ENCODE measurements around the gene SEC24C. TPM values are rescaled to one million over a fixed set of nuclear protein-coding genes. Genes with fewer than 3 reads are reported as not detected.

Gene SEC24C
- total and polyA plus RNA-seq, 2 of the 13 experiments (the other 11 are each of a cell fraction or from before 2014, with no cell fraction given), result 63.1 to 66.4 TPM

DNA sequence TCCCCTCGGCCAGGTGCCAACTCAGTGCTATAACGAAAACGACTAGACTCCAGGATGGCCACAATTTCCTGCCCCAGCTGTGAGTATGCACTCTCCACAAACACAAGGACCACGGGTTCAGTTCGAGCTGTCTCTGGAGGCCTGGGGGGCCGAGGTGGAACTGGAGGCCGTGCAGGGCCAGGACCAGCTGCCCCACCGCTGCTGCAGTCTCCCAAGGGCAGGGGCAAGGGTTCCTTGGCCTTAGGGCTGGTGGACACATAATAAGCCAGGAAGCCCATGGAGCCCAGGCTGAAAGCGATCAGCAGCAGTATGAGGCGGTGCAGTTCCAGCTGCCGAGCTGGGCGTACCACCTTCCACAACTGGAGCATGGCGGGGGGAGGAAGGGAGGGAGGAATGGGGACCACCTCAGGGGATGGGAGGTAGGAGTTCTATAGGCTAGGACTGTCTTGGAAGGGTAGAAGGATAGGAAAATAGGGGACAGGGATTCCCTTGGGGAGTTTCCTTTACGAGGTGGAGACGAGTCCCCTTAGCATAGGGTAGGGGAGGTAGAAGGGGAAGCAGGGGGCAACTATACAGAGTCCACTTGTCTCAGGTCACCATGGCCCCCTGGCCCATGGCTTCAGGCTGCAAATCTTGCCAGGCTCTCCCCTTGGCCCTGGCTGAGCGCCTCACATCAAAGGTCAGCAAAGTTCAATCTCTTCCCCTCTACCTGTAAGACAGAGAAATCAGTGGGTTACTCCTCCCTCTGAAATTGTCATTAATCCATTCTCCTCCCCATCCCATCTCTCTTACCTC, 64.0 kb downstream of the SEC24C start:
- Histone ChIP-seq H3K36me3 (replicated peaks in 1 of 2; ENCODE audit: control insufficient read depth in 1 of 2, insufficient read depth in 2 of 2, low read length in 2 of 2) (peaks cover 18 to 42% of the 10 kb centered on the region in 2 experiments), H3K4me1 (ENCODE audit: insufficient read depth, low read length) (peaks cover 21% of the 10 kb centered on the region), H3K9ac (ENCODE audit: insufficient read depth, low read depth, low read length) (no peak overlapping the region), H3K27me3 (ENCODE audit: control insufficient read depth in 1 of 2, insufficient read depth in 2 of 2, low read length in 2 of 2) (no peaks in the 10 kb centered on the region; a peak in 1 of 5 replicates), H3K4me3 (replicated peaks in 1 of 3; ENCODE audit: insufficient read depth in 1 of 3, low read depth in 2 of 3, low read length in 3 of 3) (no peak overlapping the region), H3K27ac (ENCODE audit: extremely low read length, insufficient read depth, low read length) (no peak overlapping the region), H4K20me1 (ENCODE audit: insufficient read depth, low read length) (no peaks in the 10 kb centered on the region), H2AFZ (ENCODE audit: low read length) (no peak overlapping the region), H3K79me2 (ENCODE audit: insufficient read depth, low read length) (peaks cover 3% of the 10 kb centered on the region), H3K9me3 (ENCODE audit: low read length) (no peaks in the 10 kb centered on the region), H3K4me2 (ENCODE audit: low read depth, low read length) (no peak overlapping the region)
- BruUV-seq (replicated peaks), result no TSS peak
- ChIA-PET POLR2A (interaction anchor here (1.9 to 3.3 kb wide), 2 partner anchors 20 to 32 kb away, joined by 4 to 23 read pairs; no protein-coding TSS in a partner anchor), CTCF (ENCODE audit: low intra/inter-chr PET ratio, low total read pairs) (no interaction called here)
- WGBS (ENCODE audit: low lambda C conversion rate), result 98% methylated on average over 11 of the region's 16 CpGs
- ATAC-seq, result no peak
- no peak for DNase-seq (ENCODE audit: low spot score)
- intact Hi-C loops (cut with micrococcal nuclease; ENCODE audit: unreplicated experiment) (no loop called here), in situ Hi-C loops (cut with HindIII; ENCODE audit: extremely low pct_ligation_motif_present, low pct_unique_long_range_greater_than_20kb) (no loop called here)
- no peak for FAIRE-seq
- TF ChIP-seq AGO2 (optimal IDR thresholded peaks at IDR 0.05; ENCODE audit: low read depth, low read length), result peak; percentile 54
- no peak for TF ChIP-seq ZNF788 (CRISPR knock-in tag; IDR thresholded peaks at IDR 0.05; ENCODE audit: borderline replicate concordance)
- TF ChIP-seq, protein P1, sequence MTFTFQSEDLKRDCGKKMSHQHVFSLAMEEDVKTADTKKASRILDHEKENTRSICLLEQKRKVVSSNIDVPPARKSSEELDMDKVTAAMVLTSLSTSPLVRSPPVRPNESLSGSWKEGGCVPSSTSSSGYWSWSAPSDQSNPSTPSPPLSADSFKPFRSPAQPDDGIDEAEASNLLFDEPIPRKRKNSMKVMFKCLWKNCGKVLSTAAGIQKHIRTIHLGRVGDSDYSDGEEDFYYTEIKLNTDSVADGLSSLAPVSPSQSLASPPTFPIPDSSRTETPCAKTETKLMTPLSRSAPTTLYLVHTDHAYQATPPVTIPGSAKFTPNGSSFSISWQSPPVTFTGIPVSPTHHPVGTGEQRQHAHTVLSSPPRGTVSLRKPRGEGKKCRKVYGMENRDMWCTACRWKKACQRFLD (CRISPR knock-in tag; IDR thresholded peaks at IDR 0.05; ENCODE audit: borderline replicate concordance), result no peak
- TF ChIP-seq ZNF609 (CRISPR knock-in tag; IDR thresholded peaks at IDR 0.05; ENCODE audit: borderline replicate concordance), result no peak
- TF ChIP-seq E2F1 (CRISPR knock-in tag; IDR thresholded peaks at IDR 0.05), result no peak
- TF ChIP-seq EP300 (IDR thresholded peaks at IDR 0.05; ENCODE audit: low read depth in 2 of 2, low read length in 2 of 2), result no peak
- no peak for TF ChIP-seq EP300 (CRISPR knock-in tag; IDR thresholded peaks at IDR 0.05; ENCODE audit: borderline replicate concordance)
- TF ChIP-seq, protein P2, sequence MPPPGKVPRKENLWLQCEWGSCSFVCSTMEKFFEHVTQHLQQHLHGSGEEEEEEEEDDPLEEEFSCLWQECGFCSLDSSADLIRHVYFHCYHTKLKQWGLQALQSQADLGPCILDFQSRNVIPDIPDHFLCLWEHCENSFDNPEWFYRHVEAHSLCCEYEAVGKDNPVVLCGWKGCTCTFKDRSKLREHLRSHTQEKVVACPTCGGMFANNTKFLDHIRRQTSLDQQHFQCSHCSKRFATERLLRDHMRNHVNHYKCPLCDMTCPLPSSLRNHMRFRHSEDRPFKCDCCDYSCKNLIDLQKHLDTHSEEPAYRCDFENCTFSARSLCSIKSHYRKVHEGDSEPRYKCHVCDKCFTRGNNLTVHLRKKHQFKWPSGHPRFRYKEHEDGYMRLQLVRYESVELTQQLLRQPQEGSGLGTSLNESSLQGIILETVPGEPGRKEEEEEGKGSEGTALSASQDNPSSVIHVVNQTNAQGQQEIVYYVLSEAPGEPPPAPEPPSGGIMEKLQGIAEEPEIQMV (CRISPR knock-in tag; IDR thresholded peaks at IDR 0.05; ENCODE audit: low read depth), result no peak
- no peak for TF ChIP-seq ZFP41 (CRISPR knock-in tag; IDR thresholded peaks at IDR 0.05; ENCODE audit: borderline replicate concordance)
- TF ChIP-seq ZNF607 (CRISPR knock-in tag; IDR thresholded peaks at IDR 0.05; ENCODE audit: borderline replicate concordance), result no peak
- TF ChIP-seq ETV5 (CRISPR knock-in tag; IDR thresholded peaks at IDR 0.05; ENCODE audit: borderline replicate concordance), result no peak
- no peak for TF ChIP-seq MXD4 (CRISPR knock-in tag; IDR thresholded peaks at IDR 0.05)
- no peak for TF ChIP-seq ZBTB7B (CRISPR knock-in tag; IDR thresholded peaks at IDR 0.05)

All from HepG2 (cell line).